Caco-2 (cell line): ENCODE results near the gene RERE. TPM values are rescaled to one million over a fixed set of nuclear protein-coding genes. Genes with fewer than 3 reads are reported as not detected.

Experiments used
- BruUV-seq: library from RNA; stranded (reverse); fragments of 400-500 nt; replicated peaks from 2 replicates; lab custom pipeline; 2021; lab: Mats Ljungman, UMichigan
- CTCF ChIA-PET: fragments of 300-600 bp; sonication (Branson Sonifier 250); formaldehyde crosslinking; loops from one replicate; lab custom pipeline; 2022; ENCODE audit warnings: antibody characterized with exemption; lab: Charles Lee
- POLR2A ChIA-PET: fragments of 300-600 bp; sonication (Branson Sonifier 250); formaldehyde crosslinking; loops from one replicate; lab custom pipeline; 2022; ENCODE audit warnings: antibody characterized with exemption; lab: Charles Lee
- DNase-seq, 2 experiments: peaks; one replicate each; pipeline versions ENCODE4 v3.0.0 to v3.0.0-alpha.2; 2020 to 2022
- H3K27me3 ChIP-seq: replicated peaks from 2 replicates; pipeline ENCODE4 v1.6.0; 2011; ENCODE audit warnings: low read length; ENCODE audit not compliant: control insufficient read depth, insufficient read depth
- H3K36me3 ChIP-seq: 2 replicates; pipeline ENCODE4 v1.5.1; 2011; ENCODE audit warnings: low read length; ENCODE audit not compliant: control insufficient read depth, insufficient read depth
- H3K4me1 ChIP-seq: fragments of 250-450 bp; sonication (Bioruptor Pico); 2 replicates; pipeline ENCODE4 v1.5.1; 2020; ENCODE audit warnings: mild to moderate bottlenecking
- H3K4me3 ChIP-seq: 2 replicates; pipeline ENCODE4 v1.5.1; 2011; ENCODE audit warnings: low read depth, mild to moderate bottlenecking, control low read depth, low read length
- H3K9me3 ChIP-seq: fragments of 250-450 bp; sonication (Bioruptor Pico); 2 replicates; pipeline ENCODE4 v1.5.1; 2020; ENCODE audit warnings: mild to moderate bottlenecking, moderate library complexity
- H3K27ac Mint-ChIP-seq: one replicate; pipeline ENCODE4 v1.8.0; 2022; ENCODE audit warnings: mixed read lengths; ENCODE audit not compliant: unreplicated experiment
- H3K27me3 Mint-ChIP-seq: one replicate; pipeline ENCODE4 v1.8.0; 2022; ENCODE audit warnings: mixed read lengths; ENCODE audit not compliant: insufficient read depth, unreplicated experiment
- H3K36me3 Mint-ChIP-seq: one replicate; pipeline ENCODE4 v1.8.0; 2022; ENCODE audit warnings: mild to moderate bottlenecking, mixed read lengths; ENCODE audit not compliant: insufficient read depth, unreplicated experiment
- H3K4me1 Mint-ChIP-seq: one replicate; pipeline ENCODE4 v1.8.0; 2022; ENCODE audit warnings: low read depth, mixed read lengths; ENCODE audit not compliant: unreplicated experiment
- H3K4me3 Mint-ChIP-seq: one replicate; pipeline ENCODE4 v1.8.0; 2022; ENCODE audit warnings: mild to moderate bottlenecking, moderate library complexity, mixed read lengths; ENCODE audit not compliant: unreplicated experiment
- H3K9me3 Mint-ChIP-seq: one replicate; pipeline ENCODE4 v1.8.0; 2022; ENCODE audit warnings: mixed read lengths; ENCODE audit not compliant: unreplicated experiment
- CTCF ChIP-seq, 2 experiments: fragments of 200-600 bp in 1 of 2; IDR thresholded peaks; 1 replicate in 1 of 2; 2 replicates in 1 of 2; pipeline versions ENCODE4 v1.5.1 to v1.8.0; 2011 to 2022; ENCODE audit warnings: antibody characterized with exemption in 1 of 2, control low read depth in 1 of 2, inconsistent platforms in 1 of 2, low read depth in 1 of 2, low read length in 1 of 2, mild to moderate bottlenecking in 1 of 2, moderate library complexity in 1 of 2; ENCODE audit not compliant: insufficient read depth in 1 of 2, severe bottlenecking in 1 of 2, unreplicated experiment in 1 of 2
- intact Hi-C: fragments of 100-400 bp; cut with micrococcal nuclease; formaldehyde crosslinking; loops from one replicate; pipeline ENCODE4 v1.10.0; 2022; ENCODE audit not compliant: unreplicated experiment
- total RNA-seq: library from RNA; stranded (reverse); gene quantifications from 2 replicates; pipeline ENCODE4 v1.2.3, GENCODE V29; 2022

RERE gene
- total RNA-seq, 1 experiment from 2014 or later = 85.2 TPM

- no TSS peak for BruUV-seq
- Histone ChIP-seq H3K4me3 (no peak overlapping the region), H3K9me3 (no peaks in the 10 kb centered on the region), H3K27me3 (no peaks in the 10 kb centered on the region), H3K36me3 (no peaks in the 10 kb centered on the region), H3K4me1 (peaks cover 22% of the 10 kb centered on the region)
- Mint-ChIP-seq H3K4me1 (no peaks in the 10 kb centered on the region), H3K27me3 (no peaks in the 10 kb centered on the region), H3K27ac (no peak overlapping the region), H3K4me3 (no peak overlapping the region), H3K9me3 (no peaks in the 10 kb centered on the region), H3K36me3 (no peaks in the 10 kb centered on the region)
- intact Hi-C loops = no loop called here
- ChIA-PET POLR2A (no interaction called here), CTCF (interaction anchor here (0.6 kb wide), 1 partner anchor 44 kb away, joined by 4 read pairs; no protein-coding TSS in a partner anchor)
- no peak for DNase-seq
- TF ChIP-seq CTCF (IDR thresholded peaks at IDR 0.05; ENCODE audit: insufficient read depth in 1 of 2, low read depth in 1 of 2, low read length in 1 of 2, severe bottlenecking in 1 of 2, unreplicated experiment in 1 of 2) = no peak
Observed at GRCh38 chr1:8685463-8685862, 132.0 kb downstream of the RERE start.

- intact Hi-C loops = no loop called here
- H3K4me3 ChIP-seq = no peak overlapping the region
- CTCF ChIA-PET = interaction anchor here (0.7 kb wide), 1 partner anchor 164 kb away, joined by 3 read pairs; no protein-coding TSS in a partner anchor
Observed at GRCh38 chr1:8684590-8684989, 132.8 kb downstream of the RERE start.

GRCh38 chr1:8682573-8682972 lies 134.9 kb downstream of the RERE start:
- CTCF ChIA-PET = no interaction called here
- H3K36me3 ChIP-seq = no peaks in the 10 kb centered on the region

More at GRCh38 chr1:8684590-8684989, 132.8 kb downstream of the RERE start:
- Mint-ChIP-seq H3K4me1 (no peaks in the 10 kb centered on the region), H3K36me3 (no peaks in the 10 kb centered on the region), H3K4me3 (no peak overlapping the region), H3K27me3 (no peaks in the 10 kb centered on the region), H3K27ac (no peak overlapping the region), H3K9me3 (no peaks in the 10 kb centered on the region)
- Histone ChIP-seq H3K27me3 (no peaks in the 10 kb centered on the region), H3K4me1 (peaks cover 30% of the 10 kb centered on the region), H3K36me3 (no peaks in the 10 kb centered on the region), H3K9me3 (no peaks in the 10 kb centered on the region)
- TF ChIP-seq CTCF (IDR thresholded peaks at IDR 0.05; ENCODE audit: insufficient read depth in 1 of 2, low read depth in 1 of 2, low read length in 1 of 2, severe bottlenecking in 1 of 2, unreplicated experiment in 1 of 2) = no peak
- no peak for DNase-seq
- POLR2A ChIA-PET = no interaction called here
- no TSS peak for BruUV-seq

More at GRCh38 chr1:8682573-8682972, 134.9 kb downstream of the RERE start:
- Histone ChIP-seq H3K9me3 (no peaks in the 10 kb centered on the region), H3K4me1 (peaks cover 37% of the 10 kb centered on the region), H3K4me3 (no peak overlapping the region), H3K27me3 (no peaks in the 10 kb centered on the region)
- H3K4me1 Mint-ChIP-seq = no peaks in the 10 kb centered on the region
- H3K9me3 Mint-ChIP-seq = no peaks in the 10 kb centered on the region
- H3K27ac Mint-ChIP-seq = no peak overlapping the region
- no TSS peak for BruUV-seq
- intact Hi-C loops = no loop called here
- no peak for DNase-seq
- H3K4me3 Mint-ChIP-seq = no peak overlapping the region
- POLR2A ChIA-PET = no interaction called here
- H3K36me3 Mint-ChIP-seq = no peaks in the 10 kb centered on the region
- no peak for TF ChIP-seq CTCF (IDR thresholded peaks at IDR 0.05; ENCODE audit: insufficient read depth in 1 of 2, low read depth in 1 of 2, low read length in 1 of 2, severe bottlenecking in 1 of 2, unreplicated experiment in 1 of 2)
- H3K27me3 Mint-ChIP-seq = no peaks in the 10 kb centered on the region
